PC-3 (cell line): ENCODE measurements around the gene DNAJB5.

Source experiments
- CTCF ChIP-seq: fragments of 300-600 bp; sonication (generic); conservative IDR thresholded peaks from 2 replicates; pipeline ENCODE4 v1.5.1; 2017; ENCODE audit warnings: antibody characterized with exemption, low read depth, mild to moderate bottlenecking, low read length
- EZH2 ChIP-seq: fragments of 300-600 bp; sonication (generic); IDR thresholded peaks from one replicate; pipeline ENCODE4 v1.6.1; 2017; ENCODE audit warnings: antibody characterized with exemption, mild to moderate bottlenecking, low read length; ENCODE audit not compliant: unreplicated experiment
- EZH2phosphoT487 ChIP-seq: fragments of 300-600 bp; sonication (generic); IDR thresholded peaks from 2 replicates; pipeline ENCODE4 v1.6.1; 2018; ENCODE audit warnings: mild to moderate bottlenecking, antibody characterized with exemption, low read length, borderline replicate concordance

DNA sequence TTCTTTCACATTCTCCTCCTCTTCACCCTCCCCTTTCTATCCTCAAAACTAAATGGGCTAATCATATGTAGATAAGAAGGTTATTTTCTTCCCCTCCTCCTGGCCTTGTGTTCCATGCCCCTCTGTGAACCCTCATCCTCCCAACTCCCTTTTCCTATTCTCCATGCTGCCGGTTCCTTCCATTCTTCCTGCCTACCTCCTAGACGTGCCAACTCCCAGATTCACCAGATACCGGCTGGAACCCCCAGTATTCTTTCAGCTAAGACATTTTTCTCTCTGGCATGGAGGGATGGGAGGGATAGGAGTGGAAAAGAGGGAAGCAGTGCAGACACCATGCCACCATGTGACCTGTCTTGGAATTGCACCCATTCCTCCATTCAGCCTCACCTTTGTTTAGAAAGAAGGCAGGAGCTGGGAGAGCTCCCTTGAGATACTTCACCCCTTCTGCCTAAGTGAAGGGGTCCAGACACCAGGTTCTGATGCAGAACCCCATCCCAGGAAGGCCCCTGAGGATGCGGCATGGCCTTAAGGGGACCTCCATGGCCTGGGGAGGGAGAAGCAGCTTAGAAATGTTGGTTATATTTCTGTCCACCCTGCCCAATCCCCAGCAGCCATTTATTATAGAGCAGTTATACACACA, 4.8 kb downstream of the DNAJB5 start:
- TF ChIP-seq CTCF (peak; percentile 70), EZH2phosphoT487 (no peak), EZH2 (no peak)
